ENCODE results near the gene C5orf63.

The C5orf63 gene

GRCh38 chr5:127096328-127096993, 23.2 kb upstream of the C5orf63 start:
- TF ChIP-seq, protein P1, sequence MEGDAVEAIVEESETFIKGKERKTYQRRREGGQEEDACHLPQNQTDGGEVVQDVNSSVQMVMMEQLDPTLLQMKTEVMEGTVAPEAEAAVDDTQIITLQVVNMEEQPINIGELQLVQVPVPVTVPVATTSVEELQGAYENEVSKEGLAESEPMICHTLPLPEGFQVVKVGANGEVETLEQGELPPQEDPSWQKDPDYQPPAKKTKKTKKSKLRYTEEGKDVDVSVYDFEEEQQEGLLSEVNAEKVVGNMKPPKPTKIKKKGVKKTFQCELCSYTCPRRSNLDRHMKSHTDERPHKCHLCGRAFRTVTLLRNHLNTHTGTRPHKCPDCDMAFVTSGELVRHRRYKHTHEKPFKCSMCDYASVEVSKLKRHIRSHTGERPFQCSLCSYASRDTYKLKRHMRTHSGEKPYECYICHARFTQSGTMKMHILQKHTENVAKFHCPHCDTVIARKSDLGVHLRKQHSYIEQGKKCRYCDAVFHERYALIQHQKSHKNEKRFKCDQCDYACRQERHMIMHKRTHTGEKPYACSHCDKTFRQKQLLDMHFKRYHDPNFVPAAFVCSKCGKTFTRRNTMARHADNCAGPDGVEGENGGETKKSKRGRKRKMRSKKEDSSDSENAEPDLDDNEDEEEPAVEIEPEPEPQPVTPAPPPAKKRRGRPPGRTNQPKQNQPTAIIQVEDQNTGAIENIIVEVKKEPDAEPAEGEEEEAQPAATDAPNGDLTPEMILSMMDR (IDR thresholded peaks at IDR 0.05), result no peak

DNA sequence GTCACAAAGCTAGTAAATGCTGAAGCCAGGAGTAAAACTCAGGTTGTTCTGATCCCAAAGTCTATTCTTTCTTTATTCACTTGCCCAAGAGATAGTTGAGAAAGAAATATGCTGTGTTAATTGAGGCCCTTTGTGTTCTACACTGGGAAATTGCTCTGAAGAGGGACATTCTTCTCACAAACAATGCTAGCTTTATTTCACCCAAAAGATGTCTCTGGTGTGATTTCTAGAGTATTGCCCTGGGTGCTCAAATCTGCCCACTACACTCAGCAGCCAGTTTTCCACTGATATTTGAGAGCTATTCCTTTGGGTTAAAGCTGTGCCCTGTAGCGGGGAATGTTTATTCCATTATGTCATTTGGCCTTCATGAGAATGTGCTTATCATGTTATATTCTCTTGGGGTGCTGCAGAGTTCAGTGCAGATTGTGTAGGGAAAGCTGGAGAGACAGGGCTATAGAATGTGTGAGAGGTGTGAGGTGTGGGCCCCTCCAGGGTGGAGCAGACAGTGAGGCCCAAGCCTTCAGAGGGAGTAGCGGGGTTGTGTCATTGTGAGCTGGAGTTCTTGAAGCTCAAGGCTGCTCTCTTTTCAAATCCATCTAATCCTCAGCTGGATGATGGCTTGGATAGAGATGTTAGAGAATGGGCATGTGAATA, 21.0 kb upstream of the C5orf63 start:
- TF ChIP-seq, protein P1 (IDR thresholded peaks at IDR 0.05), result no peak

DNA sequence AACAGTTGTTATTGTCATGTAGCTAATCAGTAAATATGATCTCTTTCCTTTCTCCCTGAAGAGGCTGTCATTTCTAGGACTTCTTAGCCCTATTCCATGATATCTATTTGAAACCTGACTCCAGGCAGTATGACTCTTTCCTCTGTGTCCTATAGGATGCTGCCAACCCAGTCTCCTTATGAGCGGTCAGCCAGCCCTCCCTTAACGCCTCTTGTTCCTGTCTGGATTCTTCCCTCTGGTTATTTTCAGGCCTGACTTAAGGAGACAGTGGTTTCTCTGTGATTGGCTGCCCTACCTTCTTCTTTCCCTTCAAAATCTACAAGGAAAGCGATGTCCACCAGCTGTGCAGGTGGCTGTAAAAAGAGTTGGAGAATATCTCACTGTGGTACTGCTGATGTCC, 19.4 kb upstream of the C5orf63 start:
- TF ChIP-seq, protein P1 (IDR thresholded peaks at IDR 0.05), result no peak

DNA sequence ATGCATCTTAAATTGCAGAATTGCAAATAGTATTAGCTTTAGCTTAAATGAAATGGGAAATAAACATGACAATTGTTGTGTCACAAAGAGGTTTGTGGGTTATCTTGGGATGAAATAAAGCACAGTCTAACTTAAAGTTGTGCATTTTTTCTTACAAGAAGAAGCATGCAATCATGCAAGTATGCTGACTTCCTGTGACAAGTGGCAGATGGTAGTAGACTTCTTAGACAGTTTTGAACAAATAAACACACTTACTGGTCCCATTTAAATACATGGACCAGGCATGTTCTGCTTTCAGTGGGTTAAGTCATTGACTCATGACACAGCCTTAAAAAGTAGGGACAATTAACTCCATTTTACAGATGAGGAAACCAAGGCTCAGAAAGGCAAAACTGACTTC, 15.9 kb upstream of the C5orf63 start:
- TF ChIP-seq, protein P1 (IDR thresholded peaks at IDR 0.05), result no peak

DNA sequence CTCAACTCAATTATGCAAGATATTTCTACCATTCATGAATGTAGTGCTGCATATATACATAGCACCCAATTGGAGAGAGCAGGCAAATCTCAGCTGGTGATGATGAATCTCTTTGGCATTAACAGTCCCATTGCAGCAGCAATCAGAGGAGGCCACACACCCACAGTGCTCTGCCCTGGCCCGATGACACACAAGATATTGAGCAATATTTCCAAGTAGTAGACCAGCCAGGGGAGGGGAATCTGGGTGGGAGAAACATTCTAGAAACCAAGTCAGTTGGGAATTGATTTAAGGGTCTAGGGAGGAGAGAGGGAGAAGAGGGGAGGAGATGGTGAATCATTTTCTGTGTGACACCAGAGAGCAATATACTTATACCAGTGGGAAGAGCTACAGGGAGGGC, 14.9 kb upstream of the C5orf63 start:
- TF ChIP-seq, protein P1 (IDR thresholded peaks at IDR 0.05), result no peak

GRCh38 chr5:127086589-127086988, 13.3 kb upstream of the C5orf63 start:
- TF ChIP-seq, protein P1 (IDR thresholded peaks at IDR 0.05), result no peak

DNA sequence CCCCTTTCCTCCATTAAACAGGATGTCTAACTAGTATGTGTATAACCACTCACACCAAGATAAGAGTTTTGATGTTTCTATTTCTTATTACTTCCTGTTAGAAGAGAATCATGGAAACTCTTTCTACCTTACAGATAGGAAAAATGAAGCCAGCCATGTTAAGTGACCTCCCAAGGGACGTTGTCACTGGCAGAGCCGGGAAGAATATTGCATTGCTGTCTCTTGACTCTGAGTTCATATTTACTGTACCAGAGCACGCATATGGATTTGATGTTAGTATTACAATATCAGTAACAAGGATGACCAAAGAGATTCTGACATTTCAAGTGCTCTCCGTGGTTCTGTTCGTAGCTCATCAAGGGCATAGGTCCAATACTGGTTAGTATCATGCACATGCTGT, 12.5 kb upstream of the C5orf63 start:
- TF ChIP-seq, protein P1 (IDR thresholded peaks at IDR 0.05), result no peak
